Measurements from ENCODE around the gene CYB5D1.

The CYB5D1 gene

DNA sequence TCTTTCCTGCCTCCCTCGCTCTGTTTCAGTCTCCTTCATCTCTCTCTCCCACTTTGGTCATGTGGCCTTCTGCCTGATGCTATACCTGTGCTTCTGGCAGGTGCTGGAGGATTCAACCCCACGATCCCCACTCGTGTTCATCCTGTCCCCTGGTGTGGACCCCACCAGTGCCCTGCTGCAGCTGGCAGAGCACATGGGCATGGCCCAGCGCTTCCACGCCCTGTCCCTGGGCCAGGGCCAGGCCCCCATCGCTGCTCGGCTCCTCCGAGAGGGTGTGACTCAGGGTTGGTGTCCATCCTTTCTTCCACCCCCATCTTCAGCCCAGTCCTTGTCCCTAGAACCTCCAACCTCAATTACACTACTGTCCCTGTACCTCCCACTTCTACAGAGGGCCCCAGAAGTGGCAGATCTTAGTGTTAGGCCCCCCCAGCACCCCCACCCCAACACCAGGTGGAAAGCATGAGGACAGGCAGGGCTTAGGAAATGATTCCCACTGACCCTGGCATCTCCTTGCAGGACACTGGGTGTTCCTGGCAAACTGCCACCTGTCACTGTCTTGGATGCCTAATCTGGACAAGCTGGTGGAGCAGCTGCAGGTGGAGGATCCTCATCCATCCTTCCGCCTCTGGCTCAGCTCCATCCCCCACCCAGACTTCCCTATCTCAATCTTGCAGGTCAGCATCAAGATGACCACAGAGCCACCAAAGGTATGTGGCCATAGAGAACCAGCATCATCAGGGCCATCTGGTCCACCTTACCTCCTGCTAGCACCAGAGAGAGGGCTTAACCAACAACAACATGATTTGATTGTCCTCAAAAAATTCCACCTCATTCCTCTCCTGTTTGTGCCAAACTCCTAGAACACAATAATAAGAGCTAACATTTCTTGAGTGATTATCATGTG lies 33.5 kb upstream of the CYB5D1 start:
- H3K4me3 ChIP-seq (ENCODE audit: low read depth, low read length), result no peak overlapping the region
- TF ChIP-seq, protein P1, sequence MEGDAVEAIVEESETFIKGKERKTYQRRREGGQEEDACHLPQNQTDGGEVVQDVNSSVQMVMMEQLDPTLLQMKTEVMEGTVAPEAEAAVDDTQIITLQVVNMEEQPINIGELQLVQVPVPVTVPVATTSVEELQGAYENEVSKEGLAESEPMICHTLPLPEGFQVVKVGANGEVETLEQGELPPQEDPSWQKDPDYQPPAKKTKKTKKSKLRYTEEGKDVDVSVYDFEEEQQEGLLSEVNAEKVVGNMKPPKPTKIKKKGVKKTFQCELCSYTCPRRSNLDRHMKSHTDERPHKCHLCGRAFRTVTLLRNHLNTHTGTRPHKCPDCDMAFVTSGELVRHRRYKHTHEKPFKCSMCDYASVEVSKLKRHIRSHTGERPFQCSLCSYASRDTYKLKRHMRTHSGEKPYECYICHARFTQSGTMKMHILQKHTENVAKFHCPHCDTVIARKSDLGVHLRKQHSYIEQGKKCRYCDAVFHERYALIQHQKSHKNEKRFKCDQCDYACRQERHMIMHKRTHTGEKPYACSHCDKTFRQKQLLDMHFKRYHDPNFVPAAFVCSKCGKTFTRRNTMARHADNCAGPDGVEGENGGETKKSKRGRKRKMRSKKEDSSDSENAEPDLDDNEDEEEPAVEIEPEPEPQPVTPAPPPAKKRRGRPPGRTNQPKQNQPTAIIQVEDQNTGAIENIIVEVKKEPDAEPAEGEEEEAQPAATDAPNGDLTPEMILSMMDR (IDR thresholded peaks at IDR 0.05; ENCODE audit: low read depth, low read length), result no peak
- DNase-seq (ENCODE audit: low read depth, low spot score), result no peak
- in situ Hi-C loops (cut with HindIII; ENCODE audit: low sequenced_read_pairs), result no loop called here

DNA sequence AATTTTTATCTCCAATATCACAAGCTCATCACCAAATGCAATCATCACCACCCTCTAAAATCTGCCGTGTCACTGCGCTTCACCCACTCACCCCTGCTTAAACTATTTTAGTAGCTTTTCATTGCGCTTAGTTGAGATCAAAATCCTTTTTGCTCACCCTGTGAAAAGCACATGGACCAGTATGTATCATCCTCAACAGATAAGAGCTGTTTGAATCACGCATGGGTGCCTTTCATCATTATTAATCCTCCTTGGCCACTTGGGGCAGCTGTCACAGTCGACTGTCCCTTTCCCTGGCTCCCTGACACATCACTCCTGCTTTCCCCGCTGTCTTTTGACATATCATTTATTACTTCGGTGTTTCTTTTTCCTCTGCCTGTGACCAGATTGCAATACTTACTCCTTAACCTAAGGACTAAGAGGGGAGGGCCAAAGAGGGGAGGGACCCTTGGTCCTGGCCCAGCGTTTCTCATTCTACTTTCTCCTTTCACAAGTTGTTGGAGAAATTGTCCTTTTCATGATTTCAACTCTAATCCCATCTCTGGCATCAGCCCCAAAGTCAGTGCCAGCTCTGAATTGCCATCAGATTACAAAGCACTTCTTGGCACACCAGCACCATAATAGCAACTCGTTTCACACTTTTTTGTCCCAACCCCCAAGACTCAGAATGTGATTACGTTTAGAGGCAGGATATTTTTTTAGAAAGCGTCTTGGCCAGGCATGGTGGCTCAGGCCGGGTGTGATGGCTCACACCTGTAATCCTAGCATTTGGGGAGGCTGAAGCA lies 32.4 kb upstream of the CYB5D1 start:
- no peak for DNase-seq (ENCODE audit: low read depth, low spot score)
- TF ChIP-seq, protein P1 (IDR thresholded peaks at IDR 0.05; ENCODE audit: low read depth, low read length), result no peak
- no peak overlapping the region for H3K4me3 ChIP-seq (ENCODE audit: low read depth, low read length)
- in situ Hi-C loops (cut with HindIII; ENCODE audit: low sequenced_read_pairs), result no loop called here

DNA sequence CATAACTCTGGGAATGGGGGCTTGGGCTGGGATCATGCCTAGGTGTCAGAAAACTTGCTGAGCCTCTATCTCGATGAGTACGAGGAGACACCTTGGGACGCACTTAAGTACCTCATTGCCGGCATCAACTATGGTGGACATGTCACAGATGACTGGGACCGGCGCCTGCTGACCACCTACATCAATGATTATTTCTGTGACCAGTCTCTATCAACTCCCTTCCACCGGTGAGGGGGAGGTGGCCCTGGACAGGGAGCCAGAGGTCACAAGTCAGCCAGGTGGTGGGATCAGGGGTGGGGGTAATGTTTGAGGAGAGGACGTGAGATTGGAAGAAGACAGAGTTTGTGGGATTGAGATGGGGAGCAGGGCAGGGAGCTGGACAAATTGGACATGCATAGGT lies 27.2 kb upstream of the CYB5D1 start:
- DNase-seq (ENCODE audit: low read depth, low spot score), result no peak
- in situ Hi-C loops (cut with HindIII; ENCODE audit: low sequenced_read_pairs), result no loop called here
- no peak overlapping the region for H3K4me3 ChIP-seq (ENCODE audit: low read depth, low read length)
- TF ChIP-seq, protein P1 (IDR thresholded peaks at IDR 0.05; ENCODE audit: low read depth, low read length), result no peak

DNA sequence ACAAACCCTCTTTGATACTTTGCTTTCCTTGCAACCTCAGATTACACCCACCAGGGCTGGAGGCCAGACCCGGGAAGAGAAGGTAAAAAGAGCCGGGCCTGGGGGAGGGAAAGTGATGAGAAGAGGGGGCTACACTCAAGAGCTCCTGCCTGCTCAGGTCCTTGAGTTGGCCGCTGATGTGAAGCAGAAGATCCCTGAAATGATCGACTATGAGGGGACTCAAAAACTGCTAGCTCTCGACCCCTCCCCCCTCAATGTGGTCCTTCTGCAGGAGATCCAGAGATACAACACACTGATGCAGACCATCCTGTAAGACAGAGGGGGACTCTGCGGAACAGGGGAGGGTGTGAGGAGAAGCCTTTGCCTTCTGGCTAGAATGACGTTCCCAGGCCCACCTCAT lies 26.6 kb upstream of the CYB5D1 start:
- H3K4me3 ChIP-seq (ENCODE audit: low read depth, low read length), result no peak overlapping the region
- no peak for DNase-seq (ENCODE audit: low read depth, low spot score)
- in situ Hi-C loops (cut with HindIII; ENCODE audit: low sequenced_read_pairs), result no loop called here
- TF ChIP-seq, protein P1 (IDR thresholded peaks at IDR 0.05; ENCODE audit: low read depth, low read length), result no peak

DNA sequence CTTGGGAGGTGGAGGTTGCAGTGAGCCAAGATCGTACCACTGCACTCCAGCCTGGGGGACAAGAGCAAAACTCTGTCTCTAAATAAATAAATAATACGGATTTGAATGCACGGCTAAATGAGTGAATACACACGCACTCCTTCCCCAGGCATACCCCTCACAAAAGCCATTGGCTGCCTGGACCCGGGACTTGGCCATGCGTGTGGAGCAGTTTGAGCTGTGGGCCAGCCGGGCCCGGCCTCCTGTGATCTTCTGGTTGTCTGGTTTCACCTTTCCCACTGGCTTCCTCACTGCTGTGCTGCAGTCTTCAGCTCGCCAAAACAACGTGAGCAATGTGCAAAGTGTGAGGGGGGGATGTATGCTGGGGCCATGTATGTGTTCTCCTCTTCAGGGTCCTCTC lies 25.4 kb upstream of the CYB5D1 start:
- in situ Hi-C loops (cut with HindIII; ENCODE audit: low sequenced_read_pairs), result no loop called here
- no peak overlapping the region for H3K4me3 ChIP-seq (ENCODE audit: low read depth, low read length)
- no peak for DNase-seq (ENCODE audit: low read depth, low spot score)
- TF ChIP-seq, protein P1 (IDR thresholded peaks at IDR 0.05; ENCODE audit: low read depth, low read length), result no peak

DNA sequence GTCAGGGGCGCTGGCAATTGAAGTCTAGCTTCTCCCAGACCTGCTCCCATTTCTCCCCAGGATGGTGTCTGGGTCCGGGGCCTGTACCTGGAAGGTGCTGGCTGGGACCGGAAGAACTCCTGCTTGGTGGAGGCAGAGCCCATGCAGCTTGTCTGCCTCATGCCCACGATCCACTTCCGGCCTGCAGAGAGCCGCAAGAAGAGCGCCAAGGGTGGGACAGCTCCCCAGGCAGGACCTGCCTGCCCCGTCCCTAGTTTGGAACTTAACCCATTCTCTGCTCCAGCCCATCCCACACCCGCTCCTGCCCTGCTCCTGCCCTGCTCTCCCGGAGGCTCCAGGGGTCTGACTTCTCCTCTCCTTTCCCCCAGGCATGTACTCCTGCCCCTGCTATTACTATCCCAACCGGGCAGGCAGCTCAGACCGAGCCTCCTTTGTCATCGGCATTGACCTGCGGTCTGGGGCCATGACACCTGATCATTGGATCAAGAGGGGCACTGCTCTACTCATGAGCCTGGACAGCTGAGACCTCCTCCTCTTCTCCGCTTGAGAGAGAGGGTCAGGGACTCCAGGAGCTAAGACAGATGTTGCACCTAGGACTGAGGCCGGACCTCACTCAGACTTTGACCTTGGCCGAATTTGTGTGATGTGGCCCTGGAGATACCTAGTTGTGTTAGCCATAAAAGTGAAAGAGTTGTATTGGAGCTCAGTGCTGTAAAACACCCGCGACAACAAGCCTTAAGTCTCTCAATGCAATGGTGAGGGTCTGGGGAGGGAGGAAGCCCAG lies 24.6 kb upstream of the CYB5D1 start:
- peak overlapping the region; percentile 74 for H3K4me3 ChIP-seq (ENCODE audit: low read depth, low read length)
- in situ Hi-C loops (cut with HindIII; ENCODE audit: low sequenced_read_pairs), result no loop called here
- no peak for DNase-seq (ENCODE audit: low read depth, low spot score)
- TF ChIP-seq, protein P1 (IDR thresholded peaks at IDR 0.05; ENCODE audit: low read depth, low read length), result no peak
